ENCODE results near the gene GPC3. TPM values are rescaled to one million over a fixed set of nuclear protein-coding genes. Genes with fewer than 3 reads are reported as not detected.

The GPC3 gene
- total and polyA plus RNA-seq, 2 donors (not counting 3 experiments of a cell fraction or from before 2014, with no cell fraction given), result not detected

DNA sequence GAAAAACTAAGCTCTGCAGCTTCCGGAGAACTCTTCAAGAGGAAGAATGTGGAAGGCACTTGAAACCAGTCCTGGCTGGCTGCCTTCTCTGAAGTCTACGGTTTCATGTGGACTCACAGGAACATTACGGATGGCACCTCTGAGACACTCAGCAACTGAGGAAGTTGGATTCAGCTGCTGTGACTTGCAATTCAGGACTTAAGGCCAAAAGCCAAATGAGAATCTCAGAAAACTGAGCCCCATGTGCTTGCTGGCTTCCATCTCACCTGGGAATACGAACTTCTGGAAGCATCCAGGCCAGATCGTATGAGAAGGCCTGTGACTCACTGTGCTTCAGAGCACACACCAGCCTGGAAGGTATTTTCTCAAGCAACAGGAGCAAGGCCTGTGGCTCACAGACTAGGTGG lies 462.3 kb downstream of the GPC3 start:
- no peaks in the 10 kb centered on the region for H3K36me3 ChIP-seq (ENCODE audit: control insufficient read depth in 2 of 2, extremely low read depth in 1 of 2, insufficient read depth in 2 of 2, low read length in 2 of 2)
- H3K27me3 ChIP-seq (ENCODE audit: control insufficient read depth in 2 of 2, insufficient read depth in 2 of 2, low read length in 2 of 2), result no peaks in the 10 kb centered on the region
- ChIA-PET POLR2A (no interaction called here), CTCF (no interaction called here)
- dilution Hi-C loops (cut with MboI; ENCODE audit: extremely low pct_ligation_motif_present, low sequenced_read_pairs), result no loop called here
- H3K9ac ChIP-seq (replicated peaks; ENCODE audit: extremely low read depth, insufficient read depth, low read length), result no peak overlapping the region
- H3K9me1 ChIP-seq (replicated peaks; ENCODE audit: control insufficient read depth, extremely low read depth, insufficient read depth, low read length), result no peaks in the 10 kb centered on the region
- FAIRE-seq, result no peak
- intact Hi-C loops (cut with micrococcal nuclease), result no loop called here
- no peaks in the 10 kb centered on the region for H4K20me1 ChIP-seq (replicated peaks; ENCODE audit: control insufficient read depth, extremely low read depth, insufficient read depth, low read length)
- no peak overlapping the region for H2AFZ ChIP-seq (ENCODE audit: low read depth, low read length)
- TF ChIP-seq, protein P1, sequence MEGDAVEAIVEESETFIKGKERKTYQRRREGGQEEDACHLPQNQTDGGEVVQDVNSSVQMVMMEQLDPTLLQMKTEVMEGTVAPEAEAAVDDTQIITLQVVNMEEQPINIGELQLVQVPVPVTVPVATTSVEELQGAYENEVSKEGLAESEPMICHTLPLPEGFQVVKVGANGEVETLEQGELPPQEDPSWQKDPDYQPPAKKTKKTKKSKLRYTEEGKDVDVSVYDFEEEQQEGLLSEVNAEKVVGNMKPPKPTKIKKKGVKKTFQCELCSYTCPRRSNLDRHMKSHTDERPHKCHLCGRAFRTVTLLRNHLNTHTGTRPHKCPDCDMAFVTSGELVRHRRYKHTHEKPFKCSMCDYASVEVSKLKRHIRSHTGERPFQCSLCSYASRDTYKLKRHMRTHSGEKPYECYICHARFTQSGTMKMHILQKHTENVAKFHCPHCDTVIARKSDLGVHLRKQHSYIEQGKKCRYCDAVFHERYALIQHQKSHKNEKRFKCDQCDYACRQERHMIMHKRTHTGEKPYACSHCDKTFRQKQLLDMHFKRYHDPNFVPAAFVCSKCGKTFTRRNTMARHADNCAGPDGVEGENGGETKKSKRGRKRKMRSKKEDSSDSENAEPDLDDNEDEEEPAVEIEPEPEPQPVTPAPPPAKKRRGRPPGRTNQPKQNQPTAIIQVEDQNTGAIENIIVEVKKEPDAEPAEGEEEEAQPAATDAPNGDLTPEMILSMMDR (IDR thresholded peaks at IDR 0.05; ENCODE audit: extremely low read depth in 1 of 2, insufficient read depth in 1 of 2, low read depth in 1 of 2, low read length in 2 of 2), result no peak
- TF ChIP-seq JUN (IDR thresholded peaks at IDR 0.05; ENCODE audit: borderline replicate concordance, insufficient read depth, insufficient read length, low read depth) (no peak), POLR2A (IDR thresholded peaks at IDR 0.05; ENCODE audit: low read depth, low read length) (no peak), GATA2 (IDR thresholded peaks at IDR 0.05; ENCODE audit: insufficient read depth, insufficient read length, low read depth, low read length) (no peak), POLR2AphosphoS5 (IDR thresholded peaks at IDR 0.05; ENCODE audit: insufficient read depth, low read depth, low read length) (no peak), MYC (IDR thresholded peaks at IDR 0.05; ENCODE audit: low read depth, low read length) (no peak), EZH2 (IDR thresholded peaks at IDR 0.05; ENCODE audit: borderline replicate concordance, low read depth, low read length, severe bottlenecking) (no peak), FOS (IDR thresholded peaks at IDR 0.05; ENCODE audit: borderline replicate concordance, insufficient read depth, low read length) (no peak)
- TF ChIP-seq, protein P2, sequence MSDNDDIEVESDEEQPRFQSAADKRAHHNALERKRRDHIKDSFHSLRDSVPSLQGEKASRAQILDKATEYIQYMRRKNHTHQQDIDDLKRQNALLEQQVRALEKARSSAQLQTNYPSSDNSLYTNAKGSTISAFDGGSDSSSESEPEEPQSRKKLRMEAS (IDR thresholded peaks at IDR 0.05; ENCODE audit: insufficient read depth, insufficient read length), result no peak
- H3K4me2 ChIP-seq (ENCODE audit: insufficient read depth, low read length), result no peak overlapping the region
- no peaks in the 10 kb centered on the region for H3K9me3 ChIP-seq (replicated peaks; ENCODE audit: control insufficient read depth, insufficient read depth, low read length)
- H3K79me2 ChIP-seq (ENCODE audit: control insufficient read depth, insufficient read depth, low read length), result no peaks in the 10 kb centered on the region
- no peak overlapping the region for H3K27ac ChIP-seq (ENCODE audit: insufficient read depth, low read depth, low read length)
- BruUV-seq (replicated peaks), result no TSS peak
- no peak for DNase-seq (ENCODE audit: low read depth, low spot score)
- H3K4me1 ChIP-seq (ENCODE audit: control insufficient read depth, extremely low read depth, insufficient read depth, low read length), result no peaks in the 10 kb centered on the region
- H3K4me3 ChIP-seq (replicated peaks in 1 of 3; ENCODE audit: insufficient read depth in 1 of 3, low read depth in 1 of 3, low read length in 3 of 3), result no peak overlapping the region
